22Rv1 (cell line): Measurements from ENCODE around the gene EMC6.

Source experiments
- H3K27ac ChIP-seq: fragments of 450-650 bp; 2 replicates; pipeline ENCODE4 v1.5.1; 2017
- CTCF ChIP-seq: fragments of 450-650 bp; IDR thresholded peaks from 2 replicates; pipeline ENCODE4 v1.5.1; 2017; ENCODE audit warnings: mild to moderate bottlenecking
- ZFX ChIP-seq: fragments of 450-650 bp; IDR thresholded peaks from 2 replicates; pipeline ENCODE4 v1.6.1; 2017; ENCODE audit warnings: antibody characterized with exemption, borderline replicate concordance

Gene EMC6

DNA sequence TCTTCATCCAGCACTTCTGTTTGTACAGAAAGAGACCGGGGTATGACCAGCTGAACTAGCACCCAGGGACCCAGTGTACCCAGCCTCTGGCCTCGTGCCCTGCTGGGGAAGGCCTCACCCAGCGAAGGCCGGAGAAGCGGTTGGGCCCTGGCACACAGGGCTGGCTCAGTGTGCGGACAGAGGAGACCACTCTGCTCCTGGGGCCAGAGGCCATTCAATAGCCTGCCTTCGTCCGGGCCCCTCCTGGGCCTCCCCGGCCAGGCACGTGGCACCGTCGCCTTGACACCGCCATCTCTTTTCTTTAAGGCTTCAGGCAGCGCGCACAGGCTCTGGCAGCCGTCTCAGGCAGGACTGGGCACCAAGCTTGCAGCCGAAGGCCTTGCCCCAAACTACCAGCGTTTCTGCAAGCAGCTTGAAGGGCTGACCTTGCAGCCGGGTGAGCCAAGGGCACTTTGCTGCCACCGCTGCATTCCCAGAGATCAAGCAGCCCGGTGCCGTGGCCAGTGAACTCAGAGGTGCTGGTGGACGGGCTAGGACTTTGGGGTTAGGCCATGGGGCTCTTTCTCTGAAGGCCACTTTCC, 8.2 kb upstream of the EMC6 start:
- TF ChIP-seq CTCF (no peak), ZFX (no peak)

DNA sequence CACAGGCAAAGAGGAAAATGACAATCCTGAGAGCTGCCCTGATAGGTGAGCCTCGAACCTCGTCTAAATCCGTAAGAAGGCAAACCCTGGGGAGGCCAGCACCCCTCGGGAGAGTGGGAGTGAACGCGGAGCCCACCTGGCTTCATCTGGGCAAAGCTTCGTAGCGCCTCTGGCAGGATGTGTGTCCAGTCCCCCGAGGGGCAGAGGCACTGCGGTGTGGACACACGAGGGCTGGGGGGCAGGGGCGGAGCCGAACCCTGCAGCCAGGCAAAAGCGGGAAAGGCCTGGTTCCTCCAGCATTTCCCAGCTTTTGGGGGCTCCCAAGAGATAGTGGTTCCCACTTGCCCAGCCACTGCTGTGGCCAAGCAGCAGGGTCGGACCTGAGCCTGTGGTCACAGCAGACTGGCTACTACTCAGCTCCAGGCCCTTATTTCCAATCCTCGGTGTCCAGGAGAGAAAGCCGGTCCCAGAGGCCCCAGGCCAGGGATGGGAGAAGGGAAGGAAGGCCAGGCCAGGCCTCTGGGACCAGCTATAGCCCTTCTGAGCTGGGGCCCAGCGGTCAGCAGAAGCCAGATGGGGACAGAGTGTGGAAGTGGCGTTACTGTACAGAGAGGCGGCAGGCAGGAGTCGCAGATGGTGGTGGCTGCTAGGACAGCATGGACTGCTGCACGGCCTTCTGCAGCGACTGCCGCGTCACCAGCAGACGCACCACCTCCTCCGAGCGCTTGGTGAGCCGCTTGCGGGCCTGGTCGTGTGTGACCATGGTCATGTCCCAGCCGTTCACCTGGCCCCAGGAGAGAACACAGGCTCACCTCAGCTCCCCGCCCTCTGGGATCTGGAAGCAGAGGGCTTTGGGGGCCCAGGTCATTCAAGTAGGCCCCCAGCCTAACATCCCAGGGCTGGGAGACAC, 5.3 kb upstream of the EMC6 start:
- no peak overlapping the region for H3K27ac ChIP-seq
- no peak for TF ChIP-seq ZFX
- no peak for TF ChIP-seq CTCF

More for the DNA sequence above, 8.2 kb upstream of the EMC6 start:
- H3K27ac ChIP-seq, result peak overlapping the region; percentile 20; the same call in 1 of the 2 replicates

- H3K27ac ChIP-seq, result peak overlapping the region; percentile 96
- no peak for TF ChIP-seq ZFX
- no peak for TF ChIP-seq CTCF
Observed at GRCh38 chr17:3665834-3666233, 2.8 kb upstream of the EMC6 start.

- TF ChIP-seq ZFX (no peak), CTCF (no peak)
- peak overlapping the region; percentile 96 for H3K27ac ChIP-seq
Observed at GRCh38 chr17:3666516-3666915, 2.1 kb upstream of the EMC6 start.

DNA sequence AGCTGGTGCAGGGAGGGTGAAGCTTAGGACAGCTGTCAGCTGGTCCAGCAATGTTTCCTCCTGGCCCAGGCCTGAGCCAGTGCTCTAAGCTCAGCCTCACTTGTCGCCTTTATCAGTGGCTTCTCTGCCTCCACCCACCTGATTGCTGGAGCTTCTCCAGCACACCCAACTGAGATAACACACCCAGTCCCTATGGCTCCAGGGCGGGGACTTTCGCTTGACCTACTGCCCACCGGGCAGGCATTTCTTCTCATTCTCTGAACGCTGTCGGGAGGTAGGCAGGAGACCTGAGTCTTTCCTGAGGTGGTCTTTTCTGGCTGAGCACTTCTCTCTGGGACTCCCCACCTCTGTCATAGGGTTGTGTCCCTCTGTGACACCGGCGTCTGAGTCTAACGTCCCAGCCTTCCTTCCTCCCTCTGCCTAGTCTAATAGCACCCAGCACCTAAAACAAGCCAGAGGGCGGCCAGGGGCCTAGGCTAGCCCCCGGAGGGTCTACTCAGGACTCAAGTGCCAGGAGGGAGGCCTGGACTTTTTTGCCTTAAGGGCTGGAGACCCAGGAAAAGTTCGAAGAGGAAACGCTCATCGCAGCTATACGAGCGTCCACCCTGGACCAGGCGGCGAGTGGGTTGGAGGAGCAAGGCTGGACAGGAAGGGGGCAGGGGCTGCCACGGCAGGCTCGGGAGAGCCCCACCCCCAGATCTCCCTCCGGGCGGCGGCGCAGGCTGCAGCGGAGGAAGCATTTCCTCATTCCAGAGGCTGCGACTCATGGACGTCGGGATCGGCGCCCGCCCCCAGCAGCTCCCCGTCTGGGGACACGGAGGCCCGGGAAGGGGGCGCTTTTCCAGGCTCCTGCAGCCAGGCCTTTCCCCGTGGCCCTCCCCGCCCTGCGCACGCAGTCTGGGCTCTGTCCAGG, 990 bp upstream of the EMC6 start:
- TF ChIP-seq ZFX (no peak), CTCF (0 out of 2 replicates have a peak, but pooled peaks have one; percentile 7)
- peak overlapping the region; percentile 96 for H3K27ac ChIP-seq

GRCh38 chr17:3669085-3669347, 404 bp downstream of the EMC6 start:
- peak overlapping the region; percentile 96 for H3K27ac ChIP-seq
- TF ChIP-seq CTCF (no peak), ZFX (no peak)
